HAP-1 (cell line): ENCODE data around the gene OTUB2.
"Not testable (repeated sequence)": the region's sequence is repeated elsewhere in the genome, so short reads cannot be mapped to it uniquely, and the experiment has no call there.

Experiments
- DNase-seq, 2 experiments: peaks; one replicate each; pipeline ENCODE4 v3.0.0-alpha.2; 2016 to 2020; ENCODE audit warnings: low spot score in 2 of 2
- H3K27me3 ChIP-seq: fragments of 250-450 bp; sonication (Bioruptor Pico); 2 replicates; pipeline ENCODE4 v1.5.1; 2020; ENCODE audit warnings: low read depth, mild to moderate bottlenecking, moderate library complexity
- H3K36me3 ChIP-seq: fragments of 250-450 bp; sonication (Bioruptor Pico); replicated peaks from 2 replicates; pipeline ENCODE4 v1.5.1; 2020; ENCODE audit warnings: mild to moderate bottlenecking
- H3K4me1 ChIP-seq: fragments of 250-450 bp; sonication (Bioruptor Pico); 2 replicates; pipeline ENCODE4 v1.5.1; 2020; ENCODE audit warnings: mild to moderate bottlenecking
- H3K4me3 ChIP-seq: fragments of 250-450 bp; sonication (Bioruptor Pico); 2 replicates; pipeline ENCODE4 v1.5.1; 2020; ENCODE audit warnings: mild to moderate bottlenecking, moderate library complexity
- H3K9me3 ChIP-seq: fragments of 250-450 bp; sonication (Bioruptor Pico); 2 replicates; pipeline ENCODE4 v1.5.1; 2020; ENCODE audit warnings: mild to moderate bottlenecking, moderate library complexity
- in situ Hi-C: fragments of 300-500 bp; cut with MboI; formaldehyde crosslinking; loops from 3 replicates; pipeline ENCODE4 v1.14.3; 2020; ENCODE audit warnings: low sequenced_read_pairs, inconsistent platforms, mixed read lengths

OTUB2 gene

GRCh38 chr14:94054401-94054800 lies 28.3 kb downstream of the OTUB2 start:
- Histone ChIP-seq H3K9me3 (no peaks in the 10 kb centered on the region), H3K4me3 (no peak overlapping the region), H3K36me3 (peaks cover 94% of the 10 kb centered on the region), H3K4me1 (peaks cover 1% of the 10 kb centered on the region), H3K27me3 (no peaks in the 10 kb centered on the region)
- in situ Hi-C loops: no loop called here
- DNase-seq: no peak

GRCh38 chr14:94054936-94055335 lies 28.8 kb downstream of the OTUB2 start:
- in situ Hi-C loops: no loop called here
- H3K4me3 ChIP-seq: no peak overlapping the region
- H3K27me3 ChIP-seq: no peaks in the 10 kb centered on the region
- H3K9me3 ChIP-seq: no peaks in the 10 kb centered on the region
- H3K36me3 ChIP-seq: peaks cover 94% of the 10 kb centered on the region
- no peak for DNase-seq
- H3K4me1 ChIP-seq: no peaks in the 10 kb centered on the region

DNA sequence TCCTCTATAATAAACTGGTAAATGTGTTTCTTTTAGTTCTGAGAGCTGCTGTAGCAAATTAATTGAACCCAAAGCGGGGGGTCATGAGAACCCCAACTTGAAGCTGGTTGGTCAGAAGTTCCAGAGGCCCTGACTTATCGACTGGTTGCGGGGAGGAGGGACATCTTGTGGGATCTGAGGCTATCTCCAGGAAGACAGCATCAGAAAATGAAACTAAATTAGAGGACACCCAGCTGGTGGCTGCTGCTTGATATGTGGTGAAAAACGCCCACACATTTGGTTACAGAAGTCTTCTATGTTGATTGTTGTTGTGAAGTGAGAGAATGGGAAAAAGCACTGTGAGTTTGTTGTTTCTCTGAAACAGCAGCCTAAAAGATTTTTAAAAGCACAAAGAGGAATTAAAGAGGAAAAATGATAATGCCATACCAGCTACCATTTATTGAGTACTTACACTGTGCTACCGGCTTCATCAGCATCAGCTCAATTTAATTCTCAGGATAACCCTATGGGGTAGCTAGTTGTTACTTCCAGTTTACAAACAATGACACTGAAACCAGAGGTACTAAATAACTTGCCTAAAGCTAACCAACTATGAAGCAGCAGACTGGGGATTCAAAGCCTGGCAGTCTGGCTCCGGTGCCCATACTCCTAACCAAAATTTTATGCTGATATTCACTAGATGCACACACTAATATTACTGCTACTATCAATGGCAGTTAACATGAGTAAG lies 30.6 kb downstream of the OTUB2 start:
- no peak for DNase-seq
- no peak overlapping the region for H3K4me3 ChIP-seq
- no peaks in the 10 kb centered on the region for H3K4me1 ChIP-seq
- H3K9me3 ChIP-seq: no peaks in the 10 kb centered on the region
- in situ Hi-C loops: no loop called here
- H3K36me3 ChIP-seq: peaks cover 94% of the 10 kb centered on the region
- no peaks in the 10 kb centered on the region for H3K27me3 ChIP-seq

DNA sequence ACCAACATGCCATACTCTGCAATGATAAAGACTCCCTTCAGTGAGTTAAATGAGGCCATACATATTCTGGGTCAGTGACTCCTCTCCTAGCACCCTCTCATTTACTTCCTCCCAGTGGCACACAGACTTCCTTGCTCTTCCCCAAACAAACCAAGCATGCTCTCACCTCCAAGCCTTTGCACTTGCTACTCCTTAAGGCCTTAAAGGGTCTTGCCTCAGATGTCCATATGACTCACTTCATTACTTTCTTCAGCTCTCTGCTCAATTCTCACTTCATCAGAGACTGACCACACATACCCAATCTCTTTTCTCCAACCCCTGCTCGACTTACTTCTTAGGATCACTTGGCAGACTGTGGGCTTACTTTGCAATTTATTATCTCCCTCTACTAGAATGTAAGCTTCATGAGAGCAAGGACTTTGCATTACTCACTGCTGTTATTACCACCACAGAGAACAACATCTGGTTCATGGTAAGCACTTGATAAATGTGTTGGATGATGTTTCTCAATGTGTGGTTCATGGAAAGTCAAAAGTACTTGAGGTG lies 32.1 kb downstream of the OTUB2 start:
- peaks cover 93% of the 10 kb centered on the region for H3K36me3 ChIP-seq
- in situ Hi-C loops: no loop called here
- H3K27me3 ChIP-seq: no peaks in the 10 kb centered on the region
- no peak overlapping the region for H3K4me3 ChIP-seq
- H3K4me1 ChIP-seq: 0 out of 2 replicates have a peak, but pooled peaks cover 3% of the 10 kb centered on the region
- no peaks in the 10 kb centered on the region for H3K9me3 ChIP-seq
- DNase-seq: no peak

DNA sequence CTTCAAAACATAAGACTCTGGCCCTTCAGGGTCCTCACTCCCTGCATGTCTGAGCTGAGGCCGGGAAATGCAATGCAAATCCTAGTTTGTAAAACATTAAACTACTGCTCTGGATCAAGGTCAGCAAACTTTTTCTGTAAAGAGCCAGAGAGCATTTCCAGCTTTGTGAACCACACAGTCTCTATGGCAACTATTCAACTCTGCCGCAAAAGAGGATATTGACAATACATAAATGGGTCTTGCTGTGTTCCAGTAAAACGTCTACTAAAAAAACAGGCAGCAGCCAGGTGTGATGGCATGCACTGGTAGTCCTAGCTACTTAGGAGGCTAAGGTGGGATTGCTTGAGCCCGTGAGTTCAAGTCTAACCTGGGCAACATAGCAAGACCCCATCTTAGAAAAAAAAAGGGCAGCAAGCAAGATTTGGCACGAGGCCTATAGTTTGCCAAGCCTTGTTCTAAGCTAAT lies 32.6 kb downstream of the OTUB2 start:
- Histone ChIP-seq H3K9me3 (no peaks in the 10 kb centered on the region), H3K4me3 (no peak overlapping the region), H3K36me3 (peaks cover 90% of the 10 kb centered on the region), H3K27me3 (no peaks in the 10 kb centered on the region), H3K4me1 (0 out of 2 replicates have a peak, but pooled peaks cover 6% of the 10 kb centered on the region)
- in situ Hi-C loops: no loop called here
- DNase-seq: no peak

DNA sequence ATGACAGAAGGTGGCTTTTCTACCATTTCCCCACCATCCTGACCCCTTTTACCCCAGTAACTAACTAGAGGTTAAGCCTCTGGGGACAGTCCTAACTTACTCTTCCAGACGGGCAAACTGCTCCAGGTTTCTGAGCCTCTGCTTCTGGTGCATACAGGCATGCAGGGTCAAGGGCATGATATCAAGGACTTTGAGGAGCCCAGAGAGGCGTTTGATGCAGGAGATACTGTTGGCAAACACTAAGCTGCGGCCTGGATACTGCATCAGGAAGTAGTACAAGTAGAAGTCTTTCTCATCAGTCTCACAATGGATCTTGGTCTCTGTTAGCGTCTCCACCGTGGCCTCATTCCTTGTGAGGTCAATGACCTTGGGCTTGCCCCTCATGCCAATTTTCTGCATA lies 33.9 kb downstream of the OTUB2 start:
- in situ Hi-C loops: no loop called here
- peaks cover 77% of the 10 kb centered on the region for H3K36me3 ChIP-seq

DNA sequence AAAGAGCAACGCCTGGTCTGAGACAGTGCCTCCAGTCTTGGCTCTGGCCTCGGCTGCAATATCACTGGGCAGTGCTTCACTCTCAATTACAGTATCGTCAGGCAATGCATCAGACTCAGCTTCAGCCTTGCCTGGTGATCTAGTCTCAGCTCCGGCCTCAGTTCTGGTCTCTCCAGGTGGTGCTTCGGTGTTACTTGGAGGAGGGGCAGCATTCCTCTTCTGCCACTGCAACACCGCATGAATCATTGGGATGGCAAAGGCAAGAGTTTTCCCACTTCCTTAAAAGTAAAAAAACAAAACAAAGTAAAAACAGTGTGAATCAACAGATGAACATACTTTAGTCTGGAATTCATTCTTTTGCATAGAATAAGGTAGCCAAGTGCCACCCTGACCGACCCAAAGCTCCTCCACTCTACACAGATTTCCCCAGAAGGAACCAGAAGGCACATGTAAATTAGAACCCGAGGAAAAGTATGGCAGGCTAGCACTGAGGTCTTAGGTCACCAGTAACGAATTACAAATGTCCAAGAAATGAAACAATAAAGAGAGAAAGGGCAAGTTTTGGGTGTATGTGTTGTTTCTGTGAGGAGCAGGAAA lies 36.3 kb downstream of the OTUB2 start:
- in situ Hi-C loops: no loop called here
- no peaks in the 10 kb centered on the region for H3K27me3 ChIP-seq
- H3K4me1 ChIP-seq: peaks cover 9% of the 10 kb centered on the region; the same call in 1 of the 2 replicates
- peaks cover 55% of the 10 kb centered on the region for H3K36me3 ChIP-seq
- DNase-seq: no peak
- no peaks in the 10 kb centered on the region; the same call in 1 of the 2 replicates for H3K9me3 ChIP-seq
- H3K4me3 ChIP-seq: no peak overlapping the region

More for the DNA sequence above, 33.9 kb downstream of the OTUB2 start:
- H3K27me3 ChIP-seq: no peaks in the 10 kb centered on the region
- H3K4me1 ChIP-seq: 0 out of 2 replicates have a peak, but pooled peaks cover 6% of the 10 kb centered on the region
- no peak for DNase-seq
- no peak overlapping the region for H3K4me3 ChIP-seq
- no peaks in the 10 kb centered on the region for H3K9me3 ChIP-seq

DNA sequence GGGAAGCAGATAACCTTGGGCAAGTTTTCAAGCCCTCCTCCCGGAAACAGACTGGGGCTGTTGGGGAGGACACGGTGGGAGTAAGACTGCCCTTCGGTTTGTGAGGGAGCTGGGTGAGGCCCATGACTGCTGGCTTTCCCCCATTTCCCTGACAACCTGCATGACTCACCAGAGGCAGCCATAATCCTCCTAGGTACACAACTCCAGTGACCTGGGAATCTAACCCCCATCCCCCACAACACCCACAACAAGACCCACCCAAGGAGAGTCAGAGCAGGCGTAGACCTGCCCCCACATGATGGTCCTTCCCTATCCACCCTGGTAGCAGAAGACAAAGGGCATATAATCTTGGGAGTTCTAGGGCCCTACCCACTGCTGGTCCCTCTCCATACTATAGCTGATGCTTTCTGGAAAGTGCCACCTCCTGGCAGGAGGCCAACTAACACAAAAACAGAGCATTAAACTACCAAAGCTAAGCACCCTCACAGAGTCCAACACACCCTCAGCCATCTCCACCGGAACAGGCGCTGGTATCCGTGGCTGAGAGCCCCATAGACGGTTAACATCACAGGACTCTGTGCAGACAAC lies 40.0 kb downstream of the OTUB2 start:
- Histone ChIP-seq H3K27me3 (no peaks in the 10 kb centered on the region), H3K9me3 (peaks cover 15% of the 10 kb centered on the region), H3K36me3 (peaks cover 17% of the 10 kb centered on the region), H3K4me3 (no peak overlapping the region), H3K4me1 (peaks cover 9% of the 10 kb centered on the region; the same call in 1 of the 2 replicates)
- in situ Hi-C loops: no loop called here
- peak in 1 of 2 experiments; percentile 35 for DNase-seq

- in situ Hi-C loops, H3K27me3 ChIP-seq, DNase-seq, H3K4me1 ChIP-seq, H3K4me3 ChIP-seq: not testable (repeated sequence)
- Histone ChIP-seq H3K36me3 (peaks cover 11% of the 10 kb centered on the region), H3K9me3 (peaks cover 28% of the 10 kb centered on the region)
These were observed 45.9 kb downstream of the OTUB2 start for GRCh38 chr14:94072076-94072475.

- peaks cover 35% of the 10 kb centered on the region for H3K36me3 ChIP-seq
These were observed 48.4 kb downstream of the OTUB2 start for GRCh38 chr14:94074534-94074933.

GRCh38 chr14:94075008-94075407 lies 48.9 kb downstream of the OTUB2 start:
- DNase-seq: no peak
- Histone ChIP-seq H3K4me3 (no peak overlapping the region), H3K4me1 (peaks cover 7% of the 10 kb centered on the region; the same call in 1 of the 2 replicates), H3K36me3 (peaks cover 35% of the 10 kb centered on the region), H3K9me3 (peaks cover 21% of the 10 kb centered on the region), H3K27me3 (no peaks in the 10 kb centered on the region)
- in situ Hi-C loops: no loop called here

More at GRCh38 chr14:94074534-94074933, 48.4 kb downstream of the OTUB2 start:
- Histone ChIP-seq H3K4me1 (peaks cover 5% of the 10 kb centered on the region; the same call in 1 of the 2 replicates), H3K9me3 (peaks cover 25% of the 10 kb centered on the region), H3K27me3 (no peaks in the 10 kb centered on the region), H3K4me3 (no peak overlapping the region)
- in situ Hi-C loops: no loop called here
- DNase-seq: no peak

DNA sequence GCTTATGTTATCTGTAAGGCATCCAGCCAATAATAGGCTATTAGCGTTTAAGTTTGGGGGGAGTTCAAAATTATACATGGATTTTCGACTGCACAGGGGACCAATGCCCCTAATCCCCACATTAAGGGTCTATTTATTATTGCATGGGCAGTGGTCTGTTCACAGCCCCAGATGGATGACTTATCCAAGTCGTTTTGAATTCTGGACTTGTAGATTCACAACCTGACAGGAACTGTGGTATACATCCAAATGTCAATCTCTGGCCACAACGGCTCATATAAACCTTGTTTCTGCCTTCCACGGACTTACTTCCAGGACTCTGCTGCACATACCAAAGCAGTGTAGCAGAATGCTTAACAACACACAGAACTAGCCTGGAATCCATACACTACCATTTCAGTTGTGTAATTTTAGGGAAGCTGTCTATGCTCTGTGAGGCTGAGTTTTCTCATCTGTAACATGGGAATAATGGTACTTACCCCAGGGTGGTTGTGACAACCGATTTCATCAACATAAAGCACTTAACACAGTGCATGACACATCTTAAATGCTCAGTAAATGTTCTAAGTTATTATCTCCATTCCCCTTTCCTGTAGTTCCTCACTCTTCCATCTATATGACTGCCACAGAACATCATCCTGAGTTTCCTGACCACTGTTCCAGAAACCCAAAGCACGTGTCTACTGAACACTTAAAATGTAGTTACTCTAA lies 51.1 kb downstream of the OTUB2 start:
- H3K36me3 ChIP-seq: peaks cover 35% of the 10 kb centered on the region
- no peak for DNase-seq
- H3K4me3 ChIP-seq: no peak overlapping the region
- H3K4me1 ChIP-seq: peaks cover 11% of the 10 kb centered on the region
- peaks cover 12% of the 10 kb centered on the region for H3K9me3 ChIP-seq
- in situ Hi-C loops: no loop called here
- no peaks in the 10 kb centered on the region for H3K27me3 ChIP-seq

DNA sequence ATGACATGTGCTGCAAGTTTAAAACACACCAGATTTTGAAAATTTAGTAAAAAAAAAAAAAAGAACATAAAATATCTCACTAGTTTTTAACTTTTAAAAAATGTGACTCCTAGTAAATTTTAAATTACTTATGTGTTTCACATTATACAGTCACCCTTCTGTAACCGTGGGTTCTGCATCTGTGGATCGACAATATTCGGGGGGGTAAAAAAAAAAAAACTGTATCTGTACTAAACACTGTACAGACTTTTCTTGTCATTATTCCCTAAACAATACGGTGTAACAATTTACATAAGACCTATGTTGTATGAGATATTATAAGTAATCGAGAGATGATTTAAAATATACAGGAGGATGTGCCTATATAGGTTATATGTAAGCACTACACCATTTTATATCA lies 51.7 kb downstream of the OTUB2 start:
- Histone ChIP-seq H3K4me3 (no peak overlapping the region), H3K4me1 (peaks cover 15% of the 10 kb centered on the region), H3K36me3 (peaks cover 38% of the 10 kb centered on the region), H3K9me3 (peaks cover 16% of the 10 kb centered on the region), H3K27me3 (no peaks in the 10 kb centered on the region)
- DNase-seq: no peak
- in situ Hi-C loops: no loop called here
